SK-N-SH (cell line): ENCODE measurements around the gene ARHGAP10. TPM values are rescaled to one million over a fixed set of nuclear protein-coding genes. Genes with fewer than 3 reads are reported as not detected.

Source experiments
- CTCF ChIA-PET: fragments of 300-600, 350-600 bp; formaldehyde crosslinking; extraction: SDS; loops from one replicate; lab custom pipeline; 2021; lab: Yijun Ruan, JAX
- POLR2A ChIA-PET: fragments of 350-600 bp; sonication (Branson Sonifier 250); formaldehyde crosslinking; extraction: SDS; loops from one replicate; lab custom pipeline; 2020; ENCODE audit warnings: antibody characterized with exemption, inconsistent platforms; lab: Yijun Ruan, JAX
- DNase-seq: peaks from one replicate; pipeline ENCODE4 v3.0.0; 2012
- H2AFZ ChIP-seq: fragments of 200-600 bp; sonication (generic); 2 replicates; pipeline ENCODE4 v1.8.1; 2016; ENCODE audit warnings: antibody characterized with exemption, mild to moderate bottlenecking, low read depth
- H3F3A ChIP-seq: fragments of 200-600 bp; sonication (generic); replicated peaks from 2 replicates; pipeline ENCODE3; 2016; ENCODE audit warnings: antibody characterized with exemption, mild to moderate bottlenecking; ENCODE audit not compliant: insufficient read depth
- H3K27ac ChIP-seq, 2 experiments: fragments of 200-500 bp in 1 of 2; fragments of 200-600 bp in 1 of 2; sonication (Bioruptor generic) in 1 of 2; sonication (generic), shearing (Covaris generic) in 1 of 2; 2 replicates each; pipeline versions ENCODE4 v1.5.1 to v1.6.1; 2014 to 2016; ENCODE audit warnings: low read depth in 2 of 2, inconsistent platforms in 1 of 2, low read length in 1 of 2, mild to moderate bottlenecking in 1 of 2, mixed read lengths in 1 of 2
- H3K27me3 ChIP-seq: fragments of 200-600 bp; sonication (generic), shearing (Covaris generic); 2 replicates; pipeline ENCODE4 v1.6.1; 2016; ENCODE audit warnings: mixed run types; ENCODE audit not compliant: insufficient read depth
- H3K36me3 ChIP-seq, 2 experiments: fragments of 200-500 bp in 1 of 2; fragments of 200-600 bp in 1 of 2; sonication (Bioruptor generic) in 1 of 2; sonication (generic) in 1 of 2; replicated peaks in 1 of 2; 2 replicates each; pipeline versions ENCODE3 to v1.5.1; 2014 to 2016; ENCODE audit warnings: low read length in 1 of 2, mild to moderate bottlenecking in 1 of 2; ENCODE audit not compliant: insufficient read depth in 2 of 2, control insufficient read depth in 1 of 2
- H3K4me1 ChIP-seq, 2 experiments: fragments of 200-500 bp in 1 of 2; fragments of 200-600 bp in 1 of 2; sonication (Bioruptor generic) in 1 of 2; sonication (generic), shearing (Covaris generic) in 1 of 2; 2 replicates each; pipeline versions ENCODE4 v1.5.1 to v1.6.1; 2014 to 2016; ENCODE audit warnings: low read depth in 1 of 2, low read length in 1 of 2, mixed run types in 1 of 2; ENCODE audit not compliant: insufficient read depth in 2 of 2, control insufficient read depth in 1 of 2
- H3K4me2 ChIP-seq: fragments of 200-600 bp; sonication (generic), shearing (Covaris generic); 2 replicates; pipeline ENCODE4 v1.6.1; 2017; ENCODE audit warnings: mixed run types
- H3K4me3 ChIP-seq, 2 experiments: fragments of 200-500 bp in 1 of 2; fragments of 200-600 bp in 1 of 2; sonication (Bioruptor generic) in 1 of 2; sonication (generic), shearing (Covaris generic) in 1 of 2; 2 replicates each; pipeline versions ENCODE4 v1.5.1 to v1.8.1; 2014 to 2016; ENCODE audit warnings: low read depth in 2 of 2, inconsistent platforms in 1 of 2, low read length in 1 of 2, mild to moderate bottlenecking in 1 of 2, mixed read lengths in 1 of 2, moderate library complexity in 1 of 2
- H3K79me2 ChIP-seq: fragments of 200-600 bp; sonication (generic); 2 replicates; pipeline ENCODE4 v1.8.1; 2017; ENCODE audit warnings: mild to moderate bottlenecking; ENCODE audit not compliant: insufficient read depth
- H3K9ac ChIP-seq: fragments of 200-600 bp; sonication (generic); 2 replicates; pipeline ENCODE4 v1.6.1; 2017; ENCODE audit warnings: mixed run types
- H3K9me2 ChIP-seq: fragments of 200-600 bp; sonication (generic); 2 replicates; pipeline ENCODE4 v1.6.1; 2017; ENCODE audit warnings: mixed run types
- H3K9me3 ChIP-seq: fragments of 200-600 bp; sonication (generic); 2 replicates; pipeline ENCODE4 v1.6.1; 2017; ENCODE audit warnings: mixed run types, mild to moderate bottlenecking, moderate library complexity
- H4K20me1 ChIP-seq: fragments of 200-600 bp; sonication (generic); 2 replicates; pipeline ENCODE4 v1.6.1; 2017; ENCODE audit warnings: mild to moderate bottlenecking, mixed run types; ENCODE audit not compliant: insufficient read depth
- ELF1 ChIP-seq: IDR thresholded peaks from 2 replicates; pipeline ENCODE4 v1.4.0; 2012
- EP300 ChIP-seq, 2 experiments: IDR thresholded peaks; 2 replicates each; pipeline versions ENCODE4 v1.4.0 to v1.6.1; 2012; ENCODE audit warnings: borderline replicate concordance in 1 of 2, low read depth in 1 of 2, low read length in 1 of 2
- FOSL2 ChIP-seq: IDR thresholded peaks from 2 replicates; pipeline ENCODE4 v1.4.0; 2012; ENCODE audit warnings: low read depth, mild to moderate bottlenecking, moderate library complexity, borderline replicate concordance
- FOXJ3 ChIP-seq: sonication (generic); formaldehyde crosslinking; IDR thresholded peaks from 2 replicates; pipeline ENCODE4 v1.5.1; 2020; ENCODE audit warnings: mild to moderate bottlenecking, missing genetic modification reagents
- GABPA ChIP-seq: IDR thresholded peaks from 2 replicates; pipeline ENCODE4 v1.4.0; 2012; ENCODE audit warnings: low read depth, mild to moderate bottlenecking
- GATA2 ChIP-seq: sonication (generic); formaldehyde crosslinking; IDR thresholded peaks from 2 replicates; pipeline ENCODE4 v1.5.0; 2020; ENCODE audit warnings: mild to moderate bottlenecking, missing genetic modification reagents
- JUND ChIP-seq: IDR thresholded peaks from 2 replicates; pipeline ENCODE4 v1.4.0; 2012
- MXI1 ChIP-seq: IDR thresholded peaks from 2 replicates; pipeline ENCODE4 v1.6.1; 2012; ENCODE audit warnings: mild to moderate bottlenecking, low read depth, low read length, improper control_type of control experiment
- NRF1 ChIP-seq: IDR thresholded peaks from 2 replicates; pipeline ENCODE4 v1.6.1; 2012; ENCODE audit warnings: low read depth, mild to moderate bottlenecking, low read length
- POLR2AphosphoS5 ChIP-seq: IDR thresholded peaks from 2 replicates; pipeline ENCODE4 v1.6.1; 2012; ENCODE audit warnings: low read depth, low read length
- RAD21 ChIP-seq: IDR thresholded peaks from 2 replicates; pipeline ENCODE4 v1.6.1; 2012; ENCODE audit warnings: mild to moderate bottlenecking, low read length
- RCOR1 ChIP-seq: fragments of 150-350 bp; IDR thresholded peaks from 2 replicates; pipeline ENCODE4 v1.6.1; 2017; ENCODE audit warnings: antibody characterized with exemption, low read length
- RFX5 ChIP-seq: IDR thresholded peaks from 2 replicates; pipeline ENCODE4 v1.6.1; 2012; ENCODE audit warnings: mild to moderate bottlenecking, improper control_type of control experiment, low read length
- RXRA ChIP-seq: IDR thresholded peaks from 2 replicates; pipeline ENCODE4 v1.4.0; 2012; ENCODE audit warnings: low read depth, mild to moderate bottlenecking, borderline replicate concordance
- SIN3A ChIP-seq: IDR thresholded peaks from 2 replicates; pipeline ENCODE4 v1.6.1; 2012; ENCODE audit warnings: low read depth, mild to moderate bottlenecking, low read length, moderate library complexity, borderline replicate concordance
- SMC3 ChIP-seq: IDR thresholded peaks from 2 replicates; pipeline ENCODE4 v1.6.1; 2012; ENCODE audit warnings: low read depth, low read length, improper control_type of control experiment
- TCF12 ChIP-seq: IDR thresholded peaks from 2 replicates; pipeline ENCODE4 v1.4.0; 2012
- YY1 ChIP-seq: IDR thresholded peaks from 2 replicates; pipeline ENCODE4 v1.4.0; 2012; ENCODE audit warnings: low read depth, mild to moderate bottlenecking
- WGBS: methylation state at CpG from one replicate; pipeline ENCODE4 v1.1.6; 2017; ENCODE audit warnings: low lambda C conversion rate; 5-methylcytosine and 5-hydroxymethylcytosine counted together
- polyA plus RNA-seq, 3 experiments: library from polyadenylated mRNA; depleted of rRNA; stranded (reverse); fragments of >200 nt; gene quantifications; 2 replicates each; pipeline ENCODE4 v1.2.3, GENCODE V29; 2012
- TF ChIP-seq, protein P1 (sequence below): fragments of 150-350 bp; IDR thresholded peaks from 2 replicates; pipeline ENCODE4 v1.6.1; 2016; ENCODE audit warnings: mild to moderate bottlenecking, low read depth, low read length
- TF ChIP-seq, protein P2 (sequence below): fragments of 150-350 bp; IDR thresholded peaks from 2 replicates; pipeline ENCODE4 v1.6.1; 2017; ENCODE audit warnings: antibody characterized with exemption, low read length, low read depth, borderline replicate concordance
- TF ChIP-seq, protein P3 (sequence below): fragments of 200-600 bp; sonication (generic); IDR thresholded peaks from 2 replicates; pipeline ENCODE4 v1.6.1; 2017; ENCODE audit warnings: antibody characterized with exemption, mild to moderate bottlenecking, moderate library complexity
- TF ChIP-seq, protein P4 (sequence below): IDR thresholded peaks from 2 replicates; pipeline ENCODE4 v1.6.1; 2012; ENCODE audit warnings: mild to moderate bottlenecking, low read depth, low read length, moderate library complexity
- TF ChIP-seq, protein P5 (sequence below): IDR thresholded peaks from 2 replicates; pipeline ENCODE4 v1.4.0; 2012; ENCODE audit warnings: low read depth, borderline replicate concordance

Gene ARHGAP10
- polyA plus RNA-seq, 1 of the 3 experiments (the other 2 are of a cell fraction): 15.1 TPM

DNA sequence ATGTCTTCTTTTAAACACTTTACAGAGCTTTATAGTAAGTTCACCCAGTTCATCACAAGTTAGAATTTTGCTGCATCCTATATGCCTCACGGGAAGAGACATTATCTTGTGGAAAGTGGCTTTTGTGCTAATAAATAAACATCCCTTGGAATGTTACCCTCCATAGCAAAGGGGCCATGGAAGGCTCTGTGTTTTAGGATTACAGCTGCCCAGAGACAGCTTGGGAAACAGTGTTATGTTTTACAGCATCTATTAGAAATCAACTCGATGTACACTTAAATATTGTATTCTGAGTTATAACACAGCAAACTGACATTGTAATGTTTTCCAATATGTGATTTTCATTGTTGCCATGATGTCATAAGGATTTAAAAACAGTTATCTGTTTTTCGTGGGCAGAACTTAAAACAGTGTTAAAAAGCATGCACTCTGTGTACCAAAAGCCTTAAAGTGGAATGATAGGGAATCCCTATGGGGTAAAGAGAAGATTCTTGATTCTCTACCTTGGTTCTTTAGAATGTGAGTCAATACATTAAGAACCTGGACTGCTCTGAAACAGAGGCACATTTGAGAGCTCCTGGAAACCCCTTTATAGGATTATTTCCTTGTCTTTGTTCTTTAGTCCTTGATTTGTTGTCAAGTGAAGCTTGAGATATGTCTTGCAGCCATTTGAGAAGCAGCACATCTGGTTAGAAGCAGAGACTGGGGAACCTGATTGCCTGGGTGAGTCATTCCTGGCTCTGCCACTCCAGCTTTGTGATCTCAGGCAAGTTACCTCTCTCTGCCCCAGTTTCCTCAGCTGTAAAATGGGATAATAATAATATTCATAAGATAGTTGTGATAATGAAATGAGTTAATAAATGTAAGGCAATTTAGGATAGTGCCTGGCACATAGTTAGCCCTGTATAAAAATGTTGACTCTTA is 41.6 kb downstream of the ARHGAP10 start:
- no peaks in the 10 kb centered on the region for H3K9me3 ChIP-seq
- ChIA-PET CTCF (interaction anchor here (0.9 to 1.7 kb wide), 3 partner anchors 9 to 93 kb away, joined by 3 to 6 read pairs (median 3); no protein-coding TSS in a partner anchor), POLR2A (no interaction called here)
- peak overlapping the region; percentile 73 for H3K4me2 ChIP-seq
- peak overlapping the region; percentile 74 to 99 for H3K27ac ChIP-seq
- WGBS: 57% methylated on average over 3 of the region's 3 CpGs
- no peaks in the 10 kb centered on the region for H4K20me1 ChIP-seq
- H3K9ac ChIP-seq: peak overlapping the region; percentile 75; the same call in 1 of the 2 replicates
- DNase-seq: no peak
- H3K79me2 ChIP-seq: peaks cover 81% of the 10 kb centered on the region
- peaks cover 34% of the 10 kb centered on the region for H3F3A ChIP-seq
- H3K27me3 ChIP-seq: no peaks in the 10 kb centered on the region
- peaks cover 31 to 44% of the 10 kb centered on the region in 2 experiments for H3K4me1 ChIP-seq
- no peak overlapping the region; a peak in 1 of 4 replicates for H3K4me3 ChIP-seq
- no peaks in the 10 kb centered on the region for H3K9me2 ChIP-seq
- no peak overlapping the region for H2AFZ ChIP-seq
- H3K36me3 ChIP-seq: no peaks in the 10 kb centered on the region
- TF ChIP-seq YY1 (no peak), EP300 (IDR thresholded peaks at IDR 0.05; ENCODE audit: borderline replicate concordance in 1 of 2, low read depth in 1 of 2, low read length in 1 of 2) (no peak), RAD21 (no peak), RFX5 (no peak), MXI1 (no peak), POLR2AphosphoS5 (no peak), TCF12 (peak; percentile 41), RXRA (no peak), JUND (0 out of 2 replicates have a peak, but pooled peaks have one; percentile 13), SMC3 (no peak), GABPA (no peak), ELF1 (no peak), RCOR1 (peak; percentile 22; the same call in 1 of the 2 replicates), GATA2 (CRISPR knock-in tag) (no peak), FOSL2 (peak; percentile 55; the same call in 1 of the 2 replicates), NRF1 (no peak), FOXJ3 (CRISPR knock-in tag) (no peak), SIN3A (no peak)
- TF ChIP-seq, protein P1, sequence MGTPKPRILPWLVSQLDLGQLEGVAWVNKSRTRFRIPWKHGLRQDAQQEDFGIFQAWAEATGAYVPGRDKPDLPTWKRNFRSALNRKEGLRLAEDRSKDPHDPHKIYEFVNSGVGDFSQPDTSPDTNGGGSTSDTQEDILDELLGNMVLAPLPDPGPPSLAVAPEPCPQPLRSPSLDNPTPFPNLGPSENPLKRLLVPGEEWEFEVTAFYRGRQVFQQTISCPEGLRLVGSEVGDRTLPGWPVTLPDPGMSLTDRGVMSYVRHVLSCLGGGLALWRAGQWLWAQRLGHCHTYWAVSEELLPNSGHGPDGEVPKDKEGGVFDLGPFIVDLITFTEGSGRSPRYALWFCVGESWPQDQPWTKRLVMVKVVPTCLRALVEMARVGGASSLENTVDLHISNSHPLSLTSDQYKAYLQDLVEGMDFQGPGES: no peak
- TF ChIP-seq, protein P2, sequence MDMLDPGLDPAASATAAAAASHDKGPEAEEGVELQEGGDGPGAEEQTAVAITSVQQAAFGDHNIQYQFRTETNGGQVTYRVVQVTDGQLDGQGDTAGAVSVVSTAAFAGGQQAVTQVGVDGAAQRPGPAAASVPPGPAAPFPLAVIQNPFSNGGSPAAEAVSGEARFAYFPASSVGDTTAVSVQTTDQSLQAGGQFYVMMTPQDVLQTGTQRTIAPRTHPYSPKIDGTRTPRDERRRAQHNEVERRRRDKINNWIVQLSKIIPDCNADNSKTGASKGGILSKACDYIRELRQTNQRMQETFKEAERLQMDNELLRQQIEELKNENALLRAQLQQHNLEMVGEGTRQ: no peak
- TF ChIP-seq, protein P3, sequence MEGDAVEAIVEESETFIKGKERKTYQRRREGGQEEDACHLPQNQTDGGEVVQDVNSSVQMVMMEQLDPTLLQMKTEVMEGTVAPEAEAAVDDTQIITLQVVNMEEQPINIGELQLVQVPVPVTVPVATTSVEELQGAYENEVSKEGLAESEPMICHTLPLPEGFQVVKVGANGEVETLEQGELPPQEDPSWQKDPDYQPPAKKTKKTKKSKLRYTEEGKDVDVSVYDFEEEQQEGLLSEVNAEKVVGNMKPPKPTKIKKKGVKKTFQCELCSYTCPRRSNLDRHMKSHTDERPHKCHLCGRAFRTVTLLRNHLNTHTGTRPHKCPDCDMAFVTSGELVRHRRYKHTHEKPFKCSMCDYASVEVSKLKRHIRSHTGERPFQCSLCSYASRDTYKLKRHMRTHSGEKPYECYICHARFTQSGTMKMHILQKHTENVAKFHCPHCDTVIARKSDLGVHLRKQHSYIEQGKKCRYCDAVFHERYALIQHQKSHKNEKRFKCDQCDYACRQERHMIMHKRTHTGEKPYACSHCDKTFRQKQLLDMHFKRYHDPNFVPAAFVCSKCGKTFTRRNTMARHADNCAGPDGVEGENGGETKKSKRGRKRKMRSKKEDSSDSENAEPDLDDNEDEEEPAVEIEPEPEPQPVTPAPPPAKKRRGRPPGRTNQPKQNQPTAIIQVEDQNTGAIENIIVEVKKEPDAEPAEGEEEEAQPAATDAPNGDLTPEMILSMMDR: no peak
- TF ChIP-seq, protein P4, sequence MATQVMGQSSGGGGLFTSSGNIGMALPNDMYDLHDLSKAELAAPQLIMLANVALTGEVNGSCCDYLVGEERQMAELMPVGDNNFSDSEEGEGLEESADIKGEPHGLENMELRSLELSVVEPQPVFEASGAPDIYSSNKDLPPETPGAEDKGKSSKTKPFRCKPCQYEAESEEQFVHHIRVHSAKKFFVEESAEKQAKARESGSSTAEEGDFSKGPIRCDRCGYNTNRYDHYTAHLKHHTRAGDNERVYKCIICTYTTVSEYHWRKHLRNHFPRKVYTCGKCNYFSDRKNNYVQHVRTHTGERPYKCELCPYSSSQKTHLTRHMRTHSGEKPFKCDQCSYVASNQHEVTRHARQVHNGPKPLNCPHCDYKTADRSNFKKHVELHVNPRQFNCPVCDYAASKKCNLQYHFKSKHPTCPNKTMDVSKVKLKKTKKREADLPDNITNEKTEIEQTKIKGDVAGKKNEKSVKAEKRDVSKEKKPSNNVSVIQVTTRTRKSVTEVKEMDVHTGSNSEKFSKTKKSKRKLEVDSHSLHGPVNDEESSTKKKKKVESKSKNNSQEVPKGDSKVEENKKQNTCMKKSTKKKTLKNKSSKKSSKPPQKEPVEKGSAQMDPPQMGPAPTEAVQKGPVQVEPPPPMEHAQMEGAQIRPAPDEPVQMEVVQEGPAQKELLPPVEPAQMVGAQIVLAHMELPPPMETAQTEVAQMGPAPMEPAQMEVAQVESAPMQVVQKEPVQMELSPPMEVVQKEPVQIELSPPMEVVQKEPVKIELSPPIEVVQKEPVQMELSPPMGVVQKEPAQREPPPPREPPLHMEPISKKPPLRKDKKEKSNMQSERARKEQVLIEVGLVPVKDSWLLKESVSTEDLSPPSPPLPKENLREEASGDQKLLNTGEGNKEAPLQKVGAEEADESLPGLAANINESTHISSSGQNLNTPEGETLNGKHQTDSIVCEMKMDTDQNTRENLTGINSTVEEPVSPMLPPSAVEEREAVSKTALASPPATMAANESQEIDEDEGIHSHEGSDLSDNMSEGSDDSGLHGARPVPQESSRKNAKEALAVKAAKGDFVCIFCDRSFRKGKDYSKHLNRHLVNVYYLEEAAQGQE: no peak
- TF ChIP-seq, protein P5, sequence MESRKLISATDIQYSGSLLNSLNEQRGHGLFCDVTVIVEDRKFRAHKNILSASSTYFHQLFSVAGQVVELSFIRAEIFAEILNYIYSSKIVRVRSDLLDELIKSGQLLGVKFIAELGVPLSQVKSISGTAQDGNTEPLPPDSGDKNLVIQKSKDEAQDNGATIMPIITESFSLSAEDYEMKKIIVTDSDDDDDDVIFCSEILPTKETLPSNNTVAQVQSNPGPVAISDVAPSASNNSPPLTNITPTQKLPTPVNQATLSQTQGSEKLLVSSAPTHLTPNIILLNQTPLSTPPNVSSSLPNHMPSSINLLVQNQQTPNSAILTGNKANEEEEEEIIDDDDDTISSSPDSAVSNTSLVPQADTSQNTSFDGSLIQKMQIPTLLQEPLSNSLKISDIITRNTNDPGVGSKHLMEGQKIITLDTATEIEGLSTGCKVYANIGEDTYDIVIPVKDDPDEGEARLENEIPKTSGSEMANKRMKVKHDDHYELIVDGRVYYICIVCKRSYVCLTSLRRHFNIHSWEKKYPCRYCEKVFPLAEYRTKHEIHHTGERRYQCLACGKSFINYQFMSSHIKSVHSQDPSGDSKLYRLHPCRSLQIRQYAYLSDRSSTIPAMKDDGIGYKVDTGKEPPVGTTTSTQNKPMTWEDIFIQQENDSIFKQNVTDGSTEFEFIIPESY: 0 out of 2 replicates have a peak, but pooled peaks have one; percentile 14
